Stimulated activated CD8-positive, alpha-beta memory T cell treated with anti-CD3 and anti-CD28 coated beads, Interleukin-7, amount 100 ng/mL, for 1 hour (primary cell): Measurements from ENCODE around the gene CIDEC.

ENCODE experiments used
- DNase-seq, 2 donors: peaks; one replicate each; pipeline ENCODE4 v3.0.0-alpha.2; 2020; ENCODE audit warnings: low read depth in 2 of 2

Gene CIDEC

GRCh38 chr3:9879830-9880549 lies at the start of gene CIDEC:
TSS of gene CIDEC (minus strand) at chr3:9880253. CDS start at chr3:9878486, 1,767 bp downstream.
- DNase-seq, result no peak

GRCh38 chr3:9928158-9928557 lies 48.1 kb upstream of the CIDEC start:
- DNase-seq, result no peak

DNA sequence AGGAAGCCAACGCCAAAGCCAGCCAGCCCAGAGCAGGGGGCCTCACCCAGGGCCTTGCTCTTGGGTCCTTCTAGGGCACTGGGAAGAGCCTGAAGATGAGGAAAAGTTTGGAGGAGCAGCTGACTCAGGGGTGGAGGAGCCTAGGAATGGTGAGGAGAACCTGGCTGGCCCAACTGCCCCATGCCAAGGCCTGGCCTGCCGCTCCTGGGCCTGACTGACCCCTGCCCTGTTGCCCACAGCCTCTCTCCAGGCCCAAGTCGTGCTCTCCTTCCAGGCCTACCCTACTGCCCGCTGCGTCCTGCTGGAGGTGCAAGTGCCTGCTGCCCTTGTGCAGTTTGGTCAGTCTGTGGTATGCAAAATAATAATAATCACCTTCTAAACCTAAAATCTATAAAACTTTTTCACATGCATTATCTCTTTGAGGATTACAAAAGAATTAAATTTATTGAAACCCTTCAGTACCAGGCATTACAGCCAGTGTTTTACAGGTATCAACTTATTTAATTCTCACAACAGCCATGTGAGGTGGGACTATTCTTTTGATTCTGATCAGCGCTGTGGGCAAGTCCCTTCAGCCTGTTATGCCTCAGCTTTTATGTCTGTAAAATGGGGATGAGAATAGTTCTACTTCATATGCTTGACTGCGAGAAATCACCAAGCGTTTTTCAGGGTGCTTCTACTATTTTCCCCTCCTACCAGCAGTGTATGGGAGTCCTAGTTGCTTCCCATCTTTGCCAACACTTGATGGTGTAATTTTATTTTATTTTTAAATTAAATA lies 38.4 kb upstream of the CIDEC start:
- no peak for DNase-seq

GRCh38 chr3:9917820-9918219 lies 37.8 kb upstream of the CIDEC start:
- DNase-seq, result no peak

DNA sequence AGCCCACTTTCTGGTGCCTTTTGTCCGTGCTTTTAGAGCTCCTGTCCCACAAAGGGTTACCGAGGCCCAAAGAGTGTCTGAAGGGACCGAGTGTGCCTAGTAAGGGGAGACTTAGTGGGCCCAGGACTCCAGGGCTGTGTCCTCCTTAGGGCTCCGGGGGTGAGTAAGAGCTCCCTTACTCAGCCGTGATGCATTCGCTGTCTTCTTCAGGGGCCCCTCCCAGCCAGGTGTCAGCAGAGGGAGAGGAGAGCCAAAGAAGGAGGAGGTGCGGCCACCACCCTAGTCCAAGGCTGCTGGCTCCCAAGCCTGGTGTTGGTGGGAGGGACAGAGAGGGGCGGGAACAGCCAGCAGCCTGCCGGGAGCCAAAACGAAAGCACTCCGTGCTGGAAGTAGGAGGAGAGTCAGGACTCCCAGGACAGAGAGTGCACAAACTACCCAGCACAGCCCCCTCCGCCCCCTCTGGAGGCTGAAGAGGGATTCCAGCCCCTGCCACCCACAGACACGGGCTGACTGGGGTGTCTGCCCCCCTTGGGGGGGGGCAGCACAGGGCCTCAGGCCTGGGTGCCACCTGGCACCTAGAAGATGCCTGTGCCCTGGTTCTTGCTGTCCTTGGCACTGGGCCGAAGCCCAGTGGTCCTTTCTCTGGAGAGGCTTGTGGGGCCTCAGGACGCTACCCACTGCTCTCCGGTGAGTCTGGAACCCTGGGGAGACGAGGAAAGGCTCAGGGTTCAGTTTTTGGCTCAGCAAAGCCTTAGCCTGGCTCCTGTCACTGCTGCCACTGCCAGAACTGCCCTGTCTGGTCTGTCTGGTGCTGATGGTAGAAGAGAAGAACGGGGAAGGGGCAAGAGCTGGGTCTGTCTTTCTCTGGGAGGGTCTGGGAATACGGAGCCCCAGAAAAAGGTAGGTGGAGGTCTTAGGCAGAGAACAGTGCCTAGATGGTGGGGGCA lies 37.0 kb upstream of the CIDEC start, which contains the start of gene IL17RC:
Gene IL17RC (plus strand): TSS at position 365 of the 947 bp plus-strand sequence. CDS start 218 bp downstream, at position 583.
- DNase-seq, result no peak

DNA sequence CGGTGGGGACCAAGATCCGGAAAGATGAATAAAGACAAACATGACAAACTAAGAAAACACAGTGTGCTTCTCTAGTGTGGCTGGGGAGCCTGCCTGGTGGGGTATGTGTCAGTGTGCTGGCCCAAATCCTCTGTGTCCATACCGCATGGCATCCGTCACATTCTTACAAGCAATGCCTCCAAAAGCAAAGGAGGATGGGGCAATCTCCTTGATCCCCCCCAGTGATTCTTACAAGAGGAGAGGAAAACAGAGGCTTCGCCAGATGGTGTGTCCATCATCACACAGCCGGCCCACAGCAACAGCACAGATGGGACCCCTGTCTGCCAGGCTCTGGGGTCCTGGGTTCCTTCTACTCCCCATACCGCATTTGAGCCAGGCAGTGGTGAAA lies 36.3 kb upstream of the CIDEC start:
- DNase-seq, result no peak

- DNase-seq, result no peak
These were observed 35.4 kb upstream of the CIDEC start for GRCh38 chr3:9915254-9916141.

GRCh38 chr3:9914559-9915253 lies 34.7 kb upstream of the CIDEC start:
- no peak for DNase-seq

DNA sequence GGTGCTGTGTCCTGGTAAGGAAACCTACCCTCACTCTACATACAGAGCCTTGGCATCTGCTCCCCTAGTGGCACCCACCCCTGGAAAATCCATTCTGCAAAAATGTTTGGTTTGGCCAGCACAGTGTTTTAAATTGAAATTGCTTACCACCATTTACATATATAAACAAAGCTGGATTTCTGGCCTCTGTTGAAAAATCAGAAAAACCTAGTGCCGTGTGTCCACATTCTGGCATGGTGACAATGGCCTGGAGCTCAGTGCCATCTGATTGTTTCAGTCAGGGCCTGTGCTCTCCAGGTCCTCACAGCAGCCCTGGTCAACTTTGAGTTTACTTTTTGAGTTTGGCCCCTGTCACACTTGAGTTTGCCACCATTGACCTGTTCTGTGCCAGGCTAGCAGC lies 34.0 kb upstream of the CIDEC start:
- DNase-seq, result no peak

- no peak for DNase-seq
These were observed 33.5 kb upstream of the CIDEC start for GRCh38 chr3:9913601-9914000.

DNA sequence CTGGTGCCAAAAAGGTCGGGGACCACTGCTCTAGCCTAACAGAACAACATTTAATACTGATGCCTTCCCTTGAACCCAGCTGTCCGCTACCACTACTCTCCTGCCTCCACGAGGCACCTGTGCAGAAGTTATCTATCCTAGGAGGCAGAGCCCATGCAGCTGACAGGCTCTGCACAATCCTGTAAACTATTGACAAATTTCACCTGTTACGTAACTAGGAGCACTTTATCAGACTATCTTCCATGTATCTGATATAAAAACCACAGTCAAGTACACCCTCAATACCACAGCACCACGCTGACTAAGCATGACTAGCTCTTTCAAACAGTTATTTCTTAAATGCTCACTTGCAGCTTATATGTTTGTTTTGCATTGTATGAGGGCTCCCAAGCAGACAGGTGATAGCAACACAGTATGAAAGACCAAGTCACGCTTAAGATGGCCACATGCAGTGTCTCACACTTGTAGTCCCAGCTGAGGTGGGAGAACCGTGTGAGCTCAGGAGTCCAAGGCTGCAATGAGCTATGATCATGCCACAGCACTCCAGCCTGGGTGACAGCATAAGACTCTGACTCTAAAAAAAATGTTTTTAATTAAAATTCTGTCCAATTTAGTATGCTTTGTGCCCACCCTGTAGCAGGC lies 32.4 kb upstream of the CIDEC start:
- no peak for DNase-seq

- DNase-seq, result no peak
These were observed 31.8 kb upstream of the CIDEC start for GRCh38 chr3:9911863-9912262.

- no peak for DNase-seq
These were observed 29.4 kb upstream of the CIDEC start for GRCh38 chr3:9909221-9910013.

- DNase-seq, result no peak
These were observed 28.2 kb upstream of the CIDEC start for GRCh38 chr3:9908286-9908685.

DNA sequence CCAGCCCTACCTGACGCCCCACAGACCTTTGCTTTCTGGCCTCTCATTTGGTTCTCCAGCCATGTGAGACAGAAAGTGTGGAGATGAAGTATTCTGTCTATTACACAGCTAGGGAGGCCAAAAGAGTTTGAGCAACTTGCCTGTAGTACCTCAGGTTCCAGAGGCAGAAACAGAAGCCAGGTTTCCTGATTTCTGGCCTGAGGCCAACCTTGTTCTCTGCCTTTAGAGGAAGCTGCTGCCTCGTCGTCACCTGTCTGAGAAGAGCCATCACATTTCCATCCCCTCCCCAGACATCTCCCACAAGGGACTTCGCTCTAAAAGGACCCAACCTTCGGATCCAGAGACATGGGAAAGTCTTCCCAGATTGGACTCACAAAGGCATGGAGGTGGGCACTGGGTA lies 26.4 kb upstream of the CIDEC start:
- no peak for DNase-seq

DNA sequence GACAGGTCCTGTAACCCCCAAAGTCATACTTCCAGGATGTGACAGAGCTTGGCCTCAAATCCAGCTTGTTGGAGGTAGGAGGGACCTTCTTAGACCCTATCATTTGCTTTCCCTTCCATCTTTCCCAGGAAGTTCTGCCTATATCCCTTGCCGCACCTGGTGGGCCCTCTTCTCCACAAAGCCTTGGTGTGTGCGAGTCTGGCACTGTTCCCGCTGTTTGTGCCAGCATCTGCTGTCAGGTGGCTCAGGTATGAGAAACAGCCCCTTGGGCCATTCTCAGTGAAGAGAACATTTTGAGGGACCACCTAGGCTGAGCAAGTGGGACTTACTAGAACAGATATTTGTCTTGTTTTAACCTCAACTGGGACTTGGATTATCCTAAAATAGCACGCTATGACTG lies 23.9 kb upstream of the CIDEC start:
- DNase-seq, result no peak

GRCh38 chr3:9903238-9903624 lies 23.2 kb upstream of the CIDEC start:
- DNase-seq, result no peak

DNA sequence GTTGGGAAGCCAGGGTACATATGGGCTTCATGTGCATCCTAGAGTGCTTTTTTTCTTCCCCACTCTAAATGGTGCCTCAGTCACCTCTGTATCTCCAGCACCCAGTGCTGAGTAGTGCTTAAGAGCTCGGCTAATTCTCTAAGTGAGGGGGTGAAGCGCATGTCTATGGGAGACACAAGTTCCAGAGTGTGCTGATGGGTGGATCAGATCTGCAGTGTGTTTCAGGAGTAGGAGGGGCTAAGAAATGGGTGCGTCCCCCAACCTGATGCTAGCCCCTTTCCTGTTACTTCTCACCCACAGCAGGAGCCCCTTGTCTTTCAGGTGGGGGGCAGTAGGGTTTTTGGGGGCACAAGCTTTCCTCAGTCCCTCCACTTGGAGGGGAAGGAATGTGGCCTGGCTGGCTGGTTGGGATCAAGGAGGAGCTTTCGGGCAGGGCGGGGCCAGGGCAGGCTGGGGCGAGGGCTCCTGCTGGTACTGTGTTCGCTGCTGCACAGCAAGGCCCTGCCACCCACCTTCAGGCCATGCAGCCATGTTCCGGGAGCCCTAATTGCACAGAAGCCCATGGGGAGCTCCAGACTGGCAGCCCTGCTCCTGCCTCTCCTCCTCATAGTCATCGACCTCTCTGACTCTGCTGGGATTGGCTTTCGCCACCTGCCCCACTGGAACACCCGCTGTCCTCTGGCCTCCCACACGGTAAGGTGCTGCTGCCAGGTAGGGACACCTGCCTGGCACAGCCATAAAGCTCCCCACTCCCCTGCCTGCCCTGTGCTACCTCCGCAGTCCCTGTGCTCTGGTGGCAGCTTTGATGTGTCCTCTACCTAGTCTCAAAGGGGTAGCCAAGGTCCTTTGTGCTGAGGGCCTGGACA lies 22.6 kb upstream of the CIDEC start, which contains the start of gene IL17RE:
Gene IL17RE (plus strand): TSS at position 477 of the 866 bp plus-strand sequence. CDS start 85 bp downstream, at position 562.
- DNase-seq, result no peak
